ENCODE data around the gene CAMK1D.
"Not testable (repeated sequence)": the region's sequence is repeated elsewhere in the genome, so short reads cannot be mapped to it uniquely, and the experiment has no call there.

Gene CAMK1D

DNA sequence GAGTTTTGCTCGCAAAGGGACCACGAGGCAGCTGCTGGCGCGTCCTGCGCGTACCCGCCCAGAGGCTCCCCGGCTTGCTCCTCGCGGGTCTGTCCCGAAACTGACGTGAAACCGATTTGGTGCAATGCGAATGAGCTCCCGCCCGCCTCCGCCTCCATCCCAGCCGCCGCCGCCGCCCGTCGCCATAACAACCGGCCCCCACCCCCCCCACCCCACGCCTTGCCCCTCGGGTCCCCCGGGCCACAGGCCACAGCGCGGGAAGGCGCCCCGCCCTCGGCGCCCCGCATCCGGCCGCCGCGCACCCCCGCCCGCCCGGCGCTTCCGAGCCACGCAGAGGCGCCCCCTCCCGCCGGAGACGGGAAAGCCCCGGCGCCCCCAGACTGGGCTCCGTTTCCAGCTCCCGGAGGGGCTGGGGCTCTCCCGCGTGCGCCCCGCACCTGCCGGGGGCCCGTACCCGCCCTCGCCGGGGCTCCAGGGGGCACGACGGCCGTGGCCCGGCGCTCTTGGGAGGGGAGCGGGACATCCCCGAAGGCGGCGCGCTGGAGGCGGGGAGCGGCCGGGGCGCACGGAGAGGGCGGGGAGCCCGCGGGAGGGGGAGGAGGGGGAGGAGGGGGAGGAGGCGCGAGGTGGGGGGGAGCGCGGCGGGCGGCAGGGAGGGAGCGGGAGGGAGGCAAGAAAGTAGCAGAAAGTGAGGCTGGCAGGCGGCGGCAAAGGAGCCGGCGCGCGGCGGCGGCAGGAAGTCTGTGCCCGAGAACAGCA lies at the start of gene CAMK1D:
CAMK1D (plus strand) TSS at position 678 of the 759 bp plus-strand sequence.
- TF ChIP-seq, protein P1, sequence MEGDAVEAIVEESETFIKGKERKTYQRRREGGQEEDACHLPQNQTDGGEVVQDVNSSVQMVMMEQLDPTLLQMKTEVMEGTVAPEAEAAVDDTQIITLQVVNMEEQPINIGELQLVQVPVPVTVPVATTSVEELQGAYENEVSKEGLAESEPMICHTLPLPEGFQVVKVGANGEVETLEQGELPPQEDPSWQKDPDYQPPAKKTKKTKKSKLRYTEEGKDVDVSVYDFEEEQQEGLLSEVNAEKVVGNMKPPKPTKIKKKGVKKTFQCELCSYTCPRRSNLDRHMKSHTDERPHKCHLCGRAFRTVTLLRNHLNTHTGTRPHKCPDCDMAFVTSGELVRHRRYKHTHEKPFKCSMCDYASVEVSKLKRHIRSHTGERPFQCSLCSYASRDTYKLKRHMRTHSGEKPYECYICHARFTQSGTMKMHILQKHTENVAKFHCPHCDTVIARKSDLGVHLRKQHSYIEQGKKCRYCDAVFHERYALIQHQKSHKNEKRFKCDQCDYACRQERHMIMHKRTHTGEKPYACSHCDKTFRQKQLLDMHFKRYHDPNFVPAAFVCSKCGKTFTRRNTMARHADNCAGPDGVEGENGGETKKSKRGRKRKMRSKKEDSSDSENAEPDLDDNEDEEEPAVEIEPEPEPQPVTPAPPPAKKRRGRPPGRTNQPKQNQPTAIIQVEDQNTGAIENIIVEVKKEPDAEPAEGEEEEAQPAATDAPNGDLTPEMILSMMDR (IDR thresholded peaks at IDR 0.05; ENCODE audit: low read depth, low read length) = peak; percentile 32
- in situ Hi-C loops (cut with HindIII; ENCODE audit: low sequenced_read_pairs) = no loop called here
- DNase-seq (ENCODE audit: low read depth, low spot score) = peak; percentile 85
- peak within 1 kb of the TSS; percentile 91 for H3K4me3 ChIP-seq (ENCODE audit: low read depth, low read length)

- H3K4me3 ChIP-seq (ENCODE audit: low read depth, low read length); DNase-seq (ENCODE audit: low read depth, low spot score); in situ Hi-C loops (cut with HindIII; ENCODE audit: low sequenced_read_pairs): not testable (repeated sequence)
Observed at GRCh38 chr10:12301036-12301435, 48.3 kb upstream of the CAMK1D start.

DNA sequence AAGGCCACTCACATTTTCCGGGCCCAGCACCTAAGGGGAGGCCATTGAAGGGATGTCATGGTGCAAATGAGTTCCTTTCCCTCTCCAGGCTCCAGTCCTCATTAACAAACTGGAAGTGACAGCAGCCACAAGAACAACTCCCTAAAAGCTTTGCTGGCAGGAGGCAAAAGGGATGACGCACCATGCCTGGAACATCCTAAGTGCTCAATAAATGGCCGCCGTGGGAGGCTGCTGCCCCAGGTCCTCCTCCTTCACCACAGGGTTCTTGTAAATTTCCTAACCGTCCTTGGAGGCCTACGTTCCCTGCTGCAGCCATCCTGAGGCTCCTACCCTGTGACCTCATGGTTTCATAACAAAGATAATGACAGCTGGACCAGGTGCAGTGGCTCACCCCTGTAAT lies 41.3 kb upstream of the CAMK1D start:
- DNase-seq (ENCODE audit: low read depth, low spot score) = no peak
- H3K4me3 ChIP-seq (ENCODE audit: low read depth, low read length) = no peak overlapping the region
- in situ Hi-C loops (cut with HindIII; ENCODE audit: low sequenced_read_pairs) = no loop called here
- TF ChIP-seq, protein P1 (IDR thresholded peaks at IDR 0.05; ENCODE audit: low read depth, low read length) = no peak

GRCh38 chr10:12308736-12309375 lies 40.5 kb upstream of the CAMK1D start:
- no peak for DNase-seq (ENCODE audit: low read depth, low spot score)
- TF ChIP-seq, protein P1 (IDR thresholded peaks at IDR 0.05; ENCODE audit: low read depth, low read length) = no peak
- H3K4me3 ChIP-seq (ENCODE audit: low read depth, low read length) = no peak overlapping the region
- in situ Hi-C loops (cut with HindIII; ENCODE audit: low sequenced_read_pairs) = no loop called here

- in situ Hi-C loops (cut with HindIII; ENCODE audit: low sequenced_read_pairs); H3K4me3 ChIP-seq (ENCODE audit: low read depth, low read length); DNase-seq (ENCODE audit: low read depth, low spot score): not testable (repeated sequence)
Observed at GRCh38 chr10:12309783-12310182, 39.6 kb upstream of the CAMK1D start.

DNA sequence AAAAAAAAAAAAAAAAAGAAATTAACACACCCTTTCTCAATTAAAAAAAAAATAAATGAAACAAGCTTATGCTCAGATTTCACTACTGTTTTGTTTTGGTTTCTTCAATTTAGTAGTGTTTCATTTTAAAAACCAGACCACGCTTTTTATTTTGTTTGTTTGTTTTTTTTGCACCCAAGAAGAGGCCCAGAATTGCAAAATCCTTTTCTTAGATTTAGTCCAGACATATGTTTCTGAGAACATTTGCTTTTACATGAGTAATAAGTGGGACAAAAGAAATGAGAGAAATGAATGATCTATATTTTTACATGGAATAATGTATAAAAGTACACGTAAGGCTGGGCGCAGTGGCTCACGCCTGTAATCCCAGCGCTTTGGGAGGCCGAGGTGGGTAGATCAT lies 34.5 kb upstream of the CAMK1D start:
- DNase-seq (ENCODE audit: low read depth, low spot score) = no peak
- TF ChIP-seq, protein P1 (IDR thresholded peaks at IDR 0.05; ENCODE audit: low read depth, low read length) = no peak
- no peak overlapping the region for H3K4me3 ChIP-seq (ENCODE audit: low read depth, low read length)
- in situ Hi-C loops (cut with HindIII; ENCODE audit: low sequenced_read_pairs) = no loop called here

DNA sequence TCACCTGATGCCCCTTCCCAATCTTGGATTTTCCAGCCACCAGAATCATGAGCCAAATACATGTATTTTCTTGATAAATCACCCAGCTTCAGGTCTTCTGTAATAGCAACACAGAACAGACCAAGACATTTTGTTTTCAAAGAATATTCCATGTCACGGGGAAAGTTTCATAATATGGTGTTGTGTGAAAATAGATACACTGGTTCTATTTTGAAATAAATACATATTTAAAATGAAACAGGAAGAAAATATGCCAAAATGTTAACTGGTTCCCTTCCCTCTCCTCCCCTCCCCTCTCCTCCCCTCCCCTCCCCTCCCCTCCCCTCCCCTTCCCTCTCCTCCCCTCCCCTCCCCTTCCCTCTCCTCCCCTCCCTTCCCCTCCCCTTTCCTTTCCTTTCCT lies 30.3 kb upstream of the CAMK1D start:
- H3K4me3 ChIP-seq (ENCODE audit: low read depth, low read length) = no peak overlapping the region
- in situ Hi-C loops (cut with HindIII; ENCODE audit: low sequenced_read_pairs) = no loop called here
- no peak for DNase-seq (ENCODE audit: low read depth, low spot score)
- TF ChIP-seq, protein P1 (IDR thresholded peaks at IDR 0.05; ENCODE audit: low read depth, low read length) = no peak

All from astrocyte of the spinal cord (primary cell).